ENCODE results near the gene SOD3. TPM values are rescaled to one million over a fixed set of nuclear protein-coding genes. Genes with fewer than 3 reads are reported as not detected.

The SOD3 gene
- total RNA-seq, 3 donors from 2014 or later (not counting 1 experiment from before 2014, with no cell fraction given), result not detected

- Mint-ChIP-seq H3K36me3 (no peaks in the 10 kb centered on the region), H3K4me3 (no peak overlapping the region), H3K27me3 (ENCODE audit: low read depth in 2 of 2) (no peaks in the 10 kb centered on the region), H3K4me1 (no peaks in the 10 kb centered on the region), H3K9me3 (peaks cover 0 to 5% of the 10 kb centered on the region in 2 donors), H3K27ac (no peak overlapping the region)
- intact Hi-C loops (cut with micrococcal nuclease), result no loop called here
- Histone ChIP-seq H3K4me1 (ENCODE audit: control insufficient read depth, insufficient read depth, low read length) (no peaks in the 10 kb centered on the region), H3K27ac (ENCODE audit: low read length) (no peak overlapping the region), H3K36me3 (ENCODE audit: control insufficient read depth, insufficient read depth, low read length) (no peaks in the 10 kb centered on the region), H3K27me3 (ENCODE audit: control insufficient read depth, insufficient read depth, low read length) (no peaks in the 10 kb centered on the region), H3K9me3 (ENCODE audit: control insufficient read depth, insufficient read depth, low read length) (no peaks in the 10 kb centered on the region), H3K4me3 (ENCODE audit: low read length) (no peak overlapping the region)
- WGBS (ENCODE audit: insufficient coverage), result 87% methylated on average over 4 of the region's 4 CpGs
- no peak for TF ChIP-seq CTCF (IDR thresholded peaks at IDR 0.05)
- DNase-seq (no peak), ATAC-seq (no peak)
Observed at GRCh38 chr4:24765376-24765988, 29.9 kb upstream of the SOD3 start.

- H3K4me3 Mint-ChIP-seq, result no peak overlapping the region
- no peak overlapping the region for H3K4me3 ChIP-seq (ENCODE audit: low read length)
- no peaks in the 10 kb centered on the region for H3K36me3 Mint-ChIP-seq
- H3K27me3 Mint-ChIP-seq (ENCODE audit: low read depth in 2 of 2), result no peaks in the 10 kb centered on the region
- DNase-seq, result no peak
- no peaks in the 10 kb centered on the region for H3K4me1 Mint-ChIP-seq
- no peaks in the 10 kb centered on the region for H3K36me3 ChIP-seq (ENCODE audit: control insufficient read depth, insufficient read depth, low read length)
- H3K9me3 Mint-ChIP-seq, result peaks cover 0 to 5% of the 10 kb centered on the region in 2 donors
- no peak for ATAC-seq
- intact Hi-C loops (cut with micrococcal nuclease), result no loop called here
- no peaks in the 10 kb centered on the region for H3K9me3 ChIP-seq (ENCODE audit: control insufficient read depth, insufficient read depth, low read length)
- no peak for TF ChIP-seq CTCF (IDR thresholded peaks at IDR 0.05)
- 81% methylated on average over 5 of the region's 5 CpGs for WGBS (ENCODE audit: insufficient coverage)
- H3K27ac ChIP-seq (ENCODE audit: low read length), result no peak overlapping the region
- H3K4me1 ChIP-seq (ENCODE audit: control insufficient read depth, insufficient read depth, low read length), result no peaks in the 10 kb centered on the region
- no peaks in the 10 kb centered on the region for H3K27me3 ChIP-seq (ENCODE audit: control insufficient read depth, insufficient read depth, low read length)
- no peak overlapping the region for H3K27ac Mint-ChIP-seq
Observed at GRCh38 chr4:24768006-24768405, 27.4 kb upstream of the SOD3 start.

- H3K36me3 Mint-ChIP-seq, result no peaks in the 10 kb centered on the region
- no peaks in the 10 kb centered on the region for H3K27me3 Mint-ChIP-seq (ENCODE audit: low read depth in 2 of 2)
- peaks cover 0 to 5% of the 10 kb centered on the region in 2 donors for H3K9me3 Mint-ChIP-seq
- H3K4me1 Mint-ChIP-seq, result no peaks in the 10 kb centered on the region
- intact Hi-C loops (cut with micrococcal nuclease), result no loop called here
- H3K4me3 Mint-ChIP-seq, result no peak overlapping the region
- ATAC-seq, result no peak
- Histone ChIP-seq H3K4me3 (ENCODE audit: low read length) (no peak overlapping the region), H3K27me3 (ENCODE audit: control insufficient read depth, insufficient read depth, low read length) (no peaks in the 10 kb centered on the region), H3K27ac (ENCODE audit: low read length) (no peak overlapping the region), H3K36me3 (ENCODE audit: control insufficient read depth, insufficient read depth, low read length) (no peaks in the 10 kb centered on the region), H3K4me1 (ENCODE audit: control insufficient read depth, insufficient read depth, low read length) (no peaks in the 10 kb centered on the region), H3K9me3 (ENCODE audit: control insufficient read depth, insufficient read depth, low read length) (no peaks in the 10 kb centered on the region)
- H3K27ac Mint-ChIP-seq, result no peak overlapping the region
- TF ChIP-seq CTCF (IDR thresholded peaks at IDR 0.05), result no peak
- no peak for DNase-seq
Observed at GRCh38 chr4:24768604-24769003, 26.8 kb upstream of the SOD3 start.

- peaks cover 0 to 5% of the 10 kb centered on the region in 2 donors for H3K9me3 Mint-ChIP-seq
- Histone ChIP-seq H3K36me3 (ENCODE audit: control insufficient read depth, insufficient read depth, low read length) (no peaks in the 10 kb centered on the region), H3K27me3 (ENCODE audit: control insufficient read depth, insufficient read depth, low read length) (no peaks in the 10 kb centered on the region), H3K9me3 (ENCODE audit: control insufficient read depth, insufficient read depth, low read length) (no peaks in the 10 kb centered on the region), H3K4me1 (ENCODE audit: control insufficient read depth, insufficient read depth, low read length) (no peaks in the 10 kb centered on the region), H3K4me3 (ENCODE audit: low read length) (no peak overlapping the region), H3K27ac (ENCODE audit: low read length) (no peak overlapping the region)
- no peak overlapping the region for H3K4me3 Mint-ChIP-seq
- ATAC-seq (no peak), DNase-seq (no peak)
- no peaks in the 10 kb centered on the region for H3K4me1 Mint-ChIP-seq
- no peak overlapping the region for H3K27ac Mint-ChIP-seq
- 81% methylated on average over 2 of the region's 2 CpGs for WGBS (ENCODE audit: insufficient coverage)
- TF ChIP-seq CTCF (IDR thresholded peaks at IDR 0.05), result no peak
- intact Hi-C loops (cut with micrococcal nuclease), result no loop called here
- no peaks in the 10 kb centered on the region for H3K27me3 Mint-ChIP-seq (ENCODE audit: low read depth in 2 of 2)
- H3K36me3 Mint-ChIP-seq, result no peaks in the 10 kb centered on the region
Observed at GRCh38 chr4:24769571-24769970, 25.8 kb upstream of the SOD3 start.

All from natural killer cell (primary cell).